ENCODE results near the gene PMCH. TPM values are rescaled to one million over a fixed set of nuclear protein-coding genes. Genes with fewer than 3 reads are reported as not detected.

The PMCH gene
- total and polyA plus RNA-seq, 2 of the 8 experiments (the other 6 are each of a cell fraction or from before 2014, with no cell fraction given) = not detected

GRCh38 chr12:102232446-102232845, 34.8 kb upstream of the PMCH start:
- Histone ChIP-seq H3K4me3 (ENCODE audit: extremely low read depth in 1 of 4, insufficient read depth in 2 of 4, low read depth in 3 of 4, low read length in 4 of 4) (no peak overlapping the region), H2BK5ac (ENCODE audit: low read depth, low read length) (no peak overlapping the region), H3K9me3 (ENCODE audit: insufficient read depth in 2 of 2, low read depth in 1 of 2, low read length in 1 of 2) (no peaks in the 10 kb centered on the region), H4K20me1 (replicated peaks in 1 of 2; ENCODE audit: control insufficient read depth in 1 of 2, insufficient read depth in 2 of 2, low read length in 2 of 2) (no peaks in the 10 kb centered on the region), H3K4me2 (ENCODE audit: insufficient read depth in 1 of 2, low read depth in 2 of 2, low read length in 2 of 2) (no peak overlapping the region), H3K27ac (ENCODE audit: low read depth, low read length) (no peak overlapping the region), H2BK120ac (replicated peaks; ENCODE audit: low read depth, low read length) (no peak overlapping the region), H4K5ac (ENCODE audit: insufficient read length, low read depth, low read length) (no peak overlapping the region), H3K4ac (replicated peaks; ENCODE audit: insufficient read length, low read depth, low read length) (no peak overlapping the region), H3K9ac (replicated peaks in 1 of 4; ENCODE audit: extremely low read depth in 1 of 4, low read depth in 3 of 4, low read length in 3 of 4) (no peak overlapping the region), H2BK12ac (ENCODE audit: low read depth, low read length) (no peak overlapping the region), H2AK5ac (ENCODE audit: low read depth, low read length) (no peak overlapping the region), H4K8ac (ENCODE audit: extremely low read depth, insufficient read depth, low read length) (no peak overlapping the region), H2BK20ac (ENCODE audit: low read length) (no peak overlapping the region), H3K18ac (ENCODE audit: extremely low read depth, low read length) (no peak overlapping the region), H2BK15ac (ENCODE audit: low read length) (no peak overlapping the region), H3K4me1 (replicated peaks in 1 of 4; ENCODE audit: control insufficient read depth in 3 of 4, insufficient read depth in 4 of 4, low read length in 3 of 4) (peaks cover 0 to 2% (median 0%) of the 10 kb centered on the region in 4 experiments; a peak in 1 of 7 replicates), H3K79me1 (ENCODE audit: low read depth, low read length) (no peaks in the 10 kb centered on the region), H3K36me3 (ENCODE audit: control insufficient read depth in 2 of 4, insufficient read depth in 4 of 4, low read length in 3 of 4) (peaks cover 0 to 2% (median 0%) of the 10 kb centered on the region in 4 experiments; a peak in 1 of 8 replicates), H3K23ac (ENCODE audit: insufficient read length) (no peak overlapping the region), H4K91ac (replicated peaks; ENCODE audit: insufficient read length, low read length) (no peak overlapping the region), H3K79me2 (ENCODE audit: control insufficient read depth in 1 of 2, insufficient read depth in 2 of 2, low read length in 2 of 2) (no peaks in the 10 kb centered on the region), H2AFZ (ENCODE audit: low read length) (peak overlapping the region; percentile 26; the same call in 1 of the 2 replicates), H3K56ac (replicated peaks; ENCODE audit: insufficient read length, low read depth, low read length) (no peak overlapping the region), H3K23me2 (ENCODE audit: low read depth, low read length) (no peaks in the 10 kb centered on the region), H3K14ac (ENCODE audit: insufficient read length) (no peak overlapping the region), H3K27me3 (replicated peaks in 1 of 4; ENCODE audit: control insufficient read depth in 3 of 4, extremely low read depth in 1 of 4, insufficient read depth in 3 of 4, low read length in 3 of 4) (no peaks in the 10 kb centered on the region)
- CTCF ChIA-PET (ENCODE audit: partially characterized antibody) = interaction anchor here (0.7 kb wide), 2 partner anchors 63 to 578 kb away, joined by 3 read pairs; no protein-coding TSS in a partner anchor
- 100% methylated on average over 1 of the region's 1 CpG; no CpG with 5 or more reads in 1 of the 2 experiments for WGBS, 2 experiments (ENCODE audit: extremely low coverage in 1 of 2, insufficient coverage in 1 of 2, insufficient read length in 1 of 2, insufficient replicate concordance in 2 of 2, low coverage in 1 of 2, low lambda C conversion rate in 2 of 2, missing lambda C conversion rate in 1 of 2)
- POLR2A ChIA-PET (ENCODE audit: partially characterized antibody) = no interaction called here
- FAIRE-seq (no peak), DNase-seq (ENCODE audit: low read depth in 1 of 2, low spot score in 2 of 2) (no peak)
- no peak for TF ChIP-seq EGR1 (IDR thresholded peaks at IDR 0.05; ENCODE audit: borderline replicate concordance, low read depth, low read length)
